Neural crest cell (in vitro differentiated cells): Measurements from ENCODE around the gene GRIN1. TPM values are rescaled to one million over a fixed set of nuclear protein-coding genes. Genes with fewer than 3 reads are reported as not detected.

Source experiments
- DNase-seq: peaks from one replicate; pipeline ENCODE4 v3.0.0; 2021; ENCODE audit warnings: low read depth, mixed read lengths, low spot score
- H3K27ac Mint-ChIP-seq: one replicate; pipeline ENCODE4 v1.8.0; 2021; ENCODE audit warnings: mild to moderate bottlenecking, mixed read lengths; ENCODE audit not compliant: unreplicated experiment
- H3K27me3 Mint-ChIP-seq: 2 replicates; pipeline ENCODE4 v1.8.0; 2021; ENCODE audit warnings: low read depth, mild to moderate bottlenecking, mixed read lengths
- H3K36me3 Mint-ChIP-seq: 2 replicates; pipeline ENCODE4 v1.8.0; 2021; ENCODE audit warnings: low read depth, mild to moderate bottlenecking, mixed read lengths
- H3K4me1 Mint-ChIP-seq: 2 replicates; pipeline ENCODE4 v1.8.0; 2021; ENCODE audit warnings: mixed read lengths
- H3K4me3 Mint-ChIP-seq: one replicate; pipeline ENCODE4 v1.8.0; 2021; ENCODE audit warnings: mild to moderate bottlenecking, mixed read lengths
- H3K9me3 Mint-ChIP-seq: 2 replicates; pipeline ENCODE4 v1.8.0; 2021; ENCODE audit warnings: mixed read lengths
- CTCF ChIP-seq: fragments of 200-600 bp; sonication (generic); conservative IDR thresholded peaks from 2 replicates; pipeline ENCODE4 v1.5.0; 2021; ENCODE audit warnings: antibody characterized with exemption, mild to moderate bottlenecking
- total RNA-seq: library from RNA; stranded (reverse); gene quantifications from 2 replicates; pipeline ENCODE4 v1.2.1, GENCODE V29; 2021

GRIN1 gene
- total RNA-seq, 1 donor from 2014 or later = 0.44 TPM

- Mint-ChIP-seq H3K4me3 (no peak overlapping the region), H3K9me3 (no peaks in the 10 kb centered on the region), H3K4me1 (peaks cover 4% of the 10 kb centered on the region), H3K27ac (no peak overlapping the region), H3K27me3 (no peaks in the 10 kb centered on the region), H3K36me3 (no peaks in the 10 kb centered on the region)
- no peak for TF ChIP-seq CTCF
- DNase-seq = no peak
Measured at GRCh38 chr9:137194388-137194787, 55.4 kb downstream of the GRIN1 start.

GRCh38 chr9:137194909-137195308 lies 56.0 kb downstream of the GRIN1 start:
- no peak overlapping the region for H3K4me3 Mint-ChIP-seq
- H3K27ac Mint-ChIP-seq = no peak overlapping the region
- no peaks in the 10 kb centered on the region for H3K9me3 Mint-ChIP-seq
- no peak for DNase-seq
- no peaks in the 10 kb centered on the region for H3K36me3 Mint-ChIP-seq
- no peaks in the 10 kb centered on the region for H3K4me1 Mint-ChIP-seq
- no peaks in the 10 kb centered on the region for H3K27me3 Mint-ChIP-seq
- TF ChIP-seq CTCF = no peak

- H3K4me3 Mint-ChIP-seq = peak overlapping the region; percentile 62
- H3K27ac Mint-ChIP-seq = no peak overlapping the region
- no peak for DNase-seq
- TF ChIP-seq CTCF = no peak
- no peaks in the 10 kb centered on the region for H3K27me3 Mint-ChIP-seq
- no peaks in the 10 kb centered on the region for H3K9me3 Mint-ChIP-seq
- H3K36me3 Mint-ChIP-seq = no peaks in the 10 kb centered on the region
- no peaks in the 10 kb centered on the region for H3K4me1 Mint-ChIP-seq
Measured at GRCh38 chr9:137195525-137196220, 56.7 kb downstream of the GRIN1 start.

GRCh38 chr9:137198051-137198901 lies 59.3 kb downstream of the GRIN1 start:
- no peak overlapping the region for H3K27ac Mint-ChIP-seq

DNA sequence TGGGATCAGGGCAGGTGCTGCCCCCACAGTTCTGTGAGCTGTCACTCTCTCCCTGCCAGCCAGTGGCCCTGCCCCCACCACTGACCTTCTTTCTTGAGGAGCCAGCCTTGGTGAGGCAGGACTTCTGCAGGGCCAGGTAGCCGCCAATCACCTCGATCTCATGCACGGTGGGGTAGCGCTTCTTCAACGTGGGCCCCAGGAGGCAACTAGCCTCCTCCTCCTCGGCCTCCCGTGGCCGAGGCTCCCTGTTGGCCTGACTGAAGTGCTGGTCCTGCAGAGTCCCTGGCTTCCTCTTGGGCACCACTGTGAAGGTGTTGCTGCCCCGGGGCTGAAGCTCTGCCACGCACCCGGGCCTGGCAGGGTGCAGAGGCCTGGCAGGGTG lies 59.9 kb downstream of the GRIN1 start:
- H3K4me3 Mint-ChIP-seq = peak overlapping the region; percentile 91

More at GRCh38 chr9:137198051-137198901, 59.3 kb downstream of the GRIN1 start:
- H3K4me1 Mint-ChIP-seq = peaks cover 12% of the 10 kb centered on the region
- peak overlapping the region; percentile 72 for H3K4me3 Mint-ChIP-seq
- H3K27me3 Mint-ChIP-seq = no peaks in the 10 kb centered on the region
- TF ChIP-seq CTCF = no peak
- DNase-seq = no peak
- no peaks in the 10 kb centered on the region for H3K36me3 Mint-ChIP-seq
- no peaks in the 10 kb centered on the region for H3K9me3 Mint-ChIP-seq

More for the DNA sequence above, 59.9 kb downstream of the GRIN1 start:
- DNase-seq = no peak
- Mint-ChIP-seq H3K36me3 (no peaks in the 10 kb centered on the region), H3K4me1 (peaks cover 12% of the 10 kb centered on the region), H3K27me3 (no peaks in the 10 kb centered on the region), H3K27ac (no peak overlapping the region), H3K9me3 (no peaks in the 10 kb centered on the region)
- TF ChIP-seq CTCF = no peak
